ENCODE measurements around the gene PLEKHG2. TPM values are rescaled to one million over a fixed set of nuclear protein-coding genes. Genes with fewer than 3 reads are reported as not detected.
"Not testable (repeated sequence)": the region's sequence is repeated elsewhere in the genome, so short reads cannot be mapped to it uniquely, and the experiment has no call there.

The PLEKHG2 gene
- total RNA-seq, 1 experiment from 2014 or later: 29.0 TPM

DNA sequence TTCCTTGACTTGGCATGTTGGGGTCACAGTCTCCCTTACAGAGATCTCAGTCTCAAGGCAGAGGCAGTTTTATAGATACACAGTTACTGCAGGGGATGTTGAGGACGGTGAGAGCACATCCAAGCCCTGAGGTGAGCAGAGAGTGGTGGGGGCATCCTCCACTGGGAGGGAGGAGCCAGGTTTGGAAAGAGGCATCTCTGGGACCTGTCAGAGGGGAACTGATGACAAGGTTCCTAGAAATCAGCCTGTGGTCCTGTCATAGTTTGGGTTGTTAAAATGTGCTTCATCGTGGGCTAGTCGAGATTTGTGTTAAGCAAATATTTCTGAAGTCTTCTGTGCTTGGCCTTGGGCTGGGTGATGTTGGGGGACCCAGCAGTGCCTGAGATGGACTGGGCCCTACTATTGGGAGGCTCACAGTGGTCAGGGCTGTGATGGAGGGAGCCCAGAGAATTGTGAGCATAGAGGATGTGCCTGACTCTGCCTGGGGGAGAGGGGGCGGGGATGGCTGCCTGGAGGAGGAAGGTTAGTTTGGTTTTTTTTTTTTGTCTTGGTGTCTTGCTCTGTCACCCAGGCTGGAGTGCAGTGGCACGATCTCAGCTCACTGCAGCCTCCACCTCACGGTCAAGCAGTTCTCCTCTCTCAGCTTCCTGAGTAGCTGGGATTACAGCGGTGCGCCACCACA, 36.8 kb downstream of the PLEKHG2 start:
- peaks cover 7 to 24% of the 10 kb centered on the region in 2 experiments; a peak in 3 of 4 replicates for H3K36me3 ChIP-seq (ENCODE audit: control insufficient read depth in 1 of 2, insufficient read depth in 2 of 2, low read length in 2 of 2)
- DNase-seq (ENCODE audit: low read depth, low spot score): no peak
- H3K79me2 ChIP-seq (ENCODE audit: insufficient read depth, low read length): peaks cover 96% of the 10 kb centered on the region
- no peak overlapping the region for H3K27ac ChIP-seq (ENCODE audit: low read depth, low read length)
- no TSS peak for BruUV-seq (replicated peaks)
- H4K20me1 ChIP-seq (ENCODE audit: insufficient read depth): peaks cover 3% of the 10 kb centered on the region; the same call in 1 of the 2 replicates
- H3K4me2 ChIP-seq (ENCODE audit: low read length): no peak overlapping the region
- POLR2A ChIA-PET: no interaction called here
- ATAC-seq: no peak
- RAD21 ChIA-PET (ENCODE audit: low non-redundant PET in 1 of 2, low total read pairs in 2 of 2, uncharacterized antibody in 2 of 2, unreplicated experiment in 2 of 2): no interaction called here
- CTCF ChIA-PET: no interaction called here
- H3K4me1 ChIP-seq (ENCODE audit: control insufficient read depth in 1 of 2, insufficient read depth in 2 of 2, low read length in 2 of 2): peaks cover 6 to 24% of the 10 kb centered on the region in 2 experiments
- no peaks in the 10 kb centered on the region for H3K27me3 ChIP-seq (ENCODE audit: insufficient read depth, low read length)
- no peak overlapping the region for H3K9ac ChIP-seq (ENCODE audit: low read length)
- no peak for TF ChIP-seq CBX3 (IDR thresholded peaks at IDR 0.05; ENCODE audit: low read depth)
- TF ChIP-seq YY1 (IDR thresholded peaks at IDR 0.05; ENCODE audit: extremely low read depth, insufficient replicate concordance, low read depth, low read length): no peak
- no peak for TF ChIP-seq ELF1 (IDR thresholded peaks at IDR 0.05; ENCODE audit: borderline replicate concordance, low read depth)
- TF ChIP-seq, protein P1, sequence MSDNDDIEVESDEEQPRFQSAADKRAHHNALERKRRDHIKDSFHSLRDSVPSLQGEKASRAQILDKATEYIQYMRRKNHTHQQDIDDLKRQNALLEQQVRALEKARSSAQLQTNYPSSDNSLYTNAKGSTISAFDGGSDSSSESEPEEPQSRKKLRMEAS (IDR thresholded peaks at IDR 0.05): no peak
- TF ChIP-seq EGR1 (IDR thresholded peaks at IDR 0.05; ENCODE audit: low read depth): no peak
- TF ChIP-seq ZNF274 (IDR thresholded peaks at IDR 0.05; ENCODE audit: low read depth, low read length): no peak
- TF ChIP-seq SRF (IDR thresholded peaks at IDR 0.05; ENCODE audit: low read depth): no peak
- no peak for TF ChIP-seq EZH2phosphoT487 (IDR thresholded peaks at IDR 0.05; ENCODE audit: borderline replicate concordance)
- no peak for TF ChIP-seq RAD21 (IDR thresholded peaks at IDR 0.05; ENCODE audit: low read depth)
- TF ChIP-seq EZH2 (IDR thresholded peaks at IDR 0.05): no peak
- TF ChIP-seq CEBPB (IDR thresholded peaks at IDR 0.05; ENCODE audit: low read depth): no peak
- TF ChIP-seq SP1 (IDR thresholded peaks at IDR 0.05; ENCODE audit: low read depth): no peak
- TF ChIP-seq SIN3A (IDR thresholded peaks at IDR 0.05; ENCODE audit: low read depth): no peak
- TF ChIP-seq FOSL1 (IDR thresholded peaks at IDR 0.05; ENCODE audit: low read depth): no peak
- no peaks in the 10 kb centered on the region for H3K9me2 ChIP-seq (ENCODE audit: insufficient read depth)
- no peak overlapping the region for H2AFZ ChIP-seq (ENCODE audit: low read depth, low read length, poor library complexity, severe bottlenecking)
- H3K4me3 ChIP-seq (replicated peaks in 1 of 2; ENCODE audit: low read depth in 1 of 2, low read length in 2 of 2): no peak overlapping the region
- no peaks in the 10 kb centered on the region for H3K9me3 ChIP-seq (ENCODE audit: control insufficient read depth in 1 of 2, insufficient read depth in 1 of 2, low read depth in 1 of 2, low read length in 2 of 2)
- intact Hi-C loops (cut with micrococcal nuclease): no loop called here

DNA sequence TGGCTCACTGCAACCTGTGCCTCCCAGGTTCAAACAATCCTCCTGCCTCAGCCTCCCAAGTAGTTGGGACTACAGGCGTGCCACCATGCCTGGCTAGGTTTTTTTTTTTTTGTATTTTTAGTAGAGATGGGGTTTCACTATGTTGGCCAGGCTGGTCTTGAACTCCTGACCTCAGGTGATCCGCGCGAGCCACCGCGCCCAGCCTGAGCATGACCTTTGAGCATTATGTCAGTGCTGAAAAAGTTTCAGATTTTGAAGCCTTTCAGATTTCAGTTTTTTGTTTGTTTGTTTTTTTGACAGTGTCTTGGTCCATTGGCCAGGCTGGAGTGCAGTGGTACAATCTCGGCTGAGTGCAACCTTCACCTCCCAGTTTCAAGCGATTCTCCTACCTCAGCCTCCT, 38.8 kb downstream of the PLEKHG2 start:
- ATAC-seq; POLR2A ChIA-PET; RAD21 ChIA-PET (ENCODE audit: low non-redundant PET in 1 of 2, low total read pairs in 2 of 2, uncharacterized antibody in 2 of 2, unreplicated experiment in 2 of 2); H3K9me3 ChIP-seq (ENCODE audit: control insufficient read depth in 1 of 2, insufficient read depth in 1 of 2, low read depth in 1 of 2, low read length in 2 of 2); H2AFZ ChIP-seq (ENCODE audit: low read depth, low read length, poor library complexity, severe bottlenecking); H3K27me3 ChIP-seq (ENCODE audit: insufficient read depth, low read length); DNase-seq (ENCODE audit: low read depth, low spot score); H3K4me3 ChIP-seq (replicated peaks in 1 of 2; ENCODE audit: low read depth in 1 of 2, low read length in 2 of 2); H3K27ac ChIP-seq (ENCODE audit: low read depth, low read length); CTCF ChIA-PET; H3K4me2 ChIP-seq (ENCODE audit: low read length); H4K20me1 ChIP-seq (ENCODE audit: insufficient read depth); H3K9me2 ChIP-seq (ENCODE audit: insufficient read depth); H3K9ac ChIP-seq (ENCODE audit: low read length); intact Hi-C loops (cut with micrococcal nuclease); BruUV-seq (replicated peaks): not testable (repeated sequence)
- peaks cover 5 to 22% of the 10 kb centered on the region in 2 experiments for H3K4me1 ChIP-seq (ENCODE audit: control insufficient read depth in 1 of 2, insufficient read depth in 2 of 2, low read length in 2 of 2)
- H3K36me3 ChIP-seq (ENCODE audit: control insufficient read depth in 1 of 2, insufficient read depth in 2 of 2, low read length in 2 of 2): peaks cover 8 to 30% of the 10 kb centered on the region in 2 experiments; a peak in 3 of 4 replicates
- peaks cover 89% of the 10 kb centered on the region for H3K79me2 ChIP-seq (ENCODE audit: insufficient read depth, low read length)
